ENCODE data around the gene ZNF138. TPM values are rescaled to one million over a fixed set of nuclear protein-coding genes. Genes with fewer than 3 reads are reported as not detected.

The ZNF138 gene
- total RNA-seq, 1 experiment from 2014 or later, result 25.6 TPM

GRCh38 chr7:64807731-64808365, 13.6 kb downstream of the ZNF138 start:
- H3K23me2 ChIP-seq (ENCODE audit: insufficient read length, low read depth, low read length, poor library complexity, severe bottlenecking), result no peaks in the 10 kb centered on the region
- H3K36me3 Mint-ChIP-seq (ENCODE audit: insufficient read depth in 1 of 3, low read depth in 3 of 3), result peaks cover 57 to 69% (median 65%) of the 10 kb centered on the region in 3 experiments
- peaks cover 39 to 44% of the 10 kb centered on the region in 2 experiments for H3K9me3 Mint-ChIP-seq

More at GRCh38 chr7:64807731-64808365, 13.6 kb downstream of the ZNF138 start:
- no peak overlapping the region for H3K23ac ChIP-seq (ENCODE audit: insufficient read length, low read depth, low read length)
- no peaks in the 10 kb centered on the region for H3K27me3 Mint-ChIP-seq (ENCODE audit: low read depth)
- H2AK5ac ChIP-seq (ENCODE audit: insufficient read length, low read length), result no peak overlapping the region
- H3K4me3 Mint-ChIP-seq, result no peak overlapping the region
- H2BK5ac ChIP-seq (ENCODE audit: insufficient read length, low read length), result no peak overlapping the region
- no peak overlapping the region for H3K4ac ChIP-seq (ENCODE audit: low read depth, low read length)
- TF ChIP-seq, protein P1, sequence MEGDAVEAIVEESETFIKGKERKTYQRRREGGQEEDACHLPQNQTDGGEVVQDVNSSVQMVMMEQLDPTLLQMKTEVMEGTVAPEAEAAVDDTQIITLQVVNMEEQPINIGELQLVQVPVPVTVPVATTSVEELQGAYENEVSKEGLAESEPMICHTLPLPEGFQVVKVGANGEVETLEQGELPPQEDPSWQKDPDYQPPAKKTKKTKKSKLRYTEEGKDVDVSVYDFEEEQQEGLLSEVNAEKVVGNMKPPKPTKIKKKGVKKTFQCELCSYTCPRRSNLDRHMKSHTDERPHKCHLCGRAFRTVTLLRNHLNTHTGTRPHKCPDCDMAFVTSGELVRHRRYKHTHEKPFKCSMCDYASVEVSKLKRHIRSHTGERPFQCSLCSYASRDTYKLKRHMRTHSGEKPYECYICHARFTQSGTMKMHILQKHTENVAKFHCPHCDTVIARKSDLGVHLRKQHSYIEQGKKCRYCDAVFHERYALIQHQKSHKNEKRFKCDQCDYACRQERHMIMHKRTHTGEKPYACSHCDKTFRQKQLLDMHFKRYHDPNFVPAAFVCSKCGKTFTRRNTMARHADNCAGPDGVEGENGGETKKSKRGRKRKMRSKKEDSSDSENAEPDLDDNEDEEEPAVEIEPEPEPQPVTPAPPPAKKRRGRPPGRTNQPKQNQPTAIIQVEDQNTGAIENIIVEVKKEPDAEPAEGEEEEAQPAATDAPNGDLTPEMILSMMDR (conservative IDR thresholded peaks at IDR 0.05), result no peak
- H3K4me1 Mint-ChIP-seq, result peaks cover 10 to 11% of the 10 kb centered on the region in 2 experiments
- no peak overlapping the region for H3K4me2 ChIP-seq (ENCODE audit: insufficient read depth, insufficient read length, low read length)
- H2BK120ac ChIP-seq (ENCODE audit: low read depth, low read length, poor library complexity, severe bottlenecking), result no peak overlapping the region
- H3K79me1 ChIP-seq (ENCODE audit: insufficient read depth, low read depth, low read length, poor library complexity, severe bottlenecking), result peaks cover 6% of the 10 kb centered on the region
- no peaks in the 10 kb centered on the region for H3K27me3 ChIP-seq (ENCODE audit: insufficient read depth, low read length)
- no peak overlapping the region for H4K5ac ChIP-seq (ENCODE audit: insufficient read length, low read depth, low read length)
- DNase-seq, result no peak
- no peak overlapping the region for H3K56ac ChIP-seq (ENCODE audit: insufficient read length, low read depth, low read length)
- no peak overlapping the region for H2BK20ac ChIP-seq (ENCODE audit: low read depth, low read length, poor library complexity, severe bottlenecking)
- WGBS (ENCODE audit: extremely low coverage, insufficient read length, low lambda C conversion rate), result no CpG with 5 or more reads among the region's 4 CpGs
- no peak overlapping the region for H2AFZ ChIP-seq (ENCODE audit: low read length)
- H3K27ac ChIP-seq (ENCODE audit: insufficient read length, low read depth, low read length), result no peak overlapping the region
- H3K79me2 ChIP-seq (ENCODE audit: insufficient read depth, low read length), result no peaks in the 10 kb centered on the region; the same call in 1 of the 2 replicates
- no peak overlapping the region for H3K18ac ChIP-seq (ENCODE audit: insufficient read length, low read depth, low read length)
- no peak overlapping the region for H2BK12ac ChIP-seq (ENCODE audit: insufficient read length, low read depth, low read length)
- H3K9ac ChIP-seq (ENCODE audit: extremely low read depth, insufficient read length, low read length), result no peak overlapping the region
- no peak overlapping the region for H4K8ac ChIP-seq (replicated peaks; ENCODE audit: insufficient read length, low read depth, low read length)
- H3K14ac ChIP-seq (ENCODE audit: insufficient read depth, low read length), result no peak overlapping the region
- H4K20me1 ChIP-seq (ENCODE audit: control insufficient read depth, insufficient read depth, insufficient read length), result no peaks in the 10 kb centered on the region
- H2BK15ac ChIP-seq (ENCODE audit: low read depth, low read length), result no peak overlapping the region
- no peak overlapping the region for H4K91ac ChIP-seq (ENCODE audit: insufficient read length, low read depth, low read length)
- H3T11ph ChIP-seq (ENCODE audit: low read length), result no peak overlapping the region
- H3K9me3 ChIP-seq (ENCODE audit: control insufficient read depth, low read depth, low read length), result peaks cover 21% of the 10 kb centered on the region
- peaks cover 2% of the 10 kb centered on the region; the same call in 1 of the 2 replicates for H3K4me1 ChIP-seq (ENCODE audit: insufficient read depth, low read length)
- H3K27ac Mint-ChIP-seq, result no peak overlapping the region

Data from H9 (cell line).